Right lobe of liver (tissue), 4 donors: ENCODE results near the gene TFB2M.

Source experiments
- POLR2A ChIP-seq: fragments of 450-650 bp; IDR thresholded peaks from one replicate; pipeline ENCODE4 v1.6.1; 2017; ENCODE audit warnings: antibody characterized with exemption, mild to moderate bottlenecking
- TF ChIP-seq, protein P1 (sequence below), 4 donors: fragments of 200-600 bp in 3 of 4; fragments of 450-650 bp in 1 of 4; IDR thresholded peaks; one replicate each; pipeline versions ENCODE4 v1.5.1 to v1.8.0; 2016 to 2022; ENCODE audit warnings: antibody characterized with exemption in 4 of 4, mild to moderate bottlenecking in 2 of 4
- donor health status: DM: no; HTN: no; CAD: no.
- donor health status: DM: no; HTN: no; CAD: no.
- donor health status: DM: no; HTN: yes; CAD: no.

- TF ChIP-seq, protein P1, sequence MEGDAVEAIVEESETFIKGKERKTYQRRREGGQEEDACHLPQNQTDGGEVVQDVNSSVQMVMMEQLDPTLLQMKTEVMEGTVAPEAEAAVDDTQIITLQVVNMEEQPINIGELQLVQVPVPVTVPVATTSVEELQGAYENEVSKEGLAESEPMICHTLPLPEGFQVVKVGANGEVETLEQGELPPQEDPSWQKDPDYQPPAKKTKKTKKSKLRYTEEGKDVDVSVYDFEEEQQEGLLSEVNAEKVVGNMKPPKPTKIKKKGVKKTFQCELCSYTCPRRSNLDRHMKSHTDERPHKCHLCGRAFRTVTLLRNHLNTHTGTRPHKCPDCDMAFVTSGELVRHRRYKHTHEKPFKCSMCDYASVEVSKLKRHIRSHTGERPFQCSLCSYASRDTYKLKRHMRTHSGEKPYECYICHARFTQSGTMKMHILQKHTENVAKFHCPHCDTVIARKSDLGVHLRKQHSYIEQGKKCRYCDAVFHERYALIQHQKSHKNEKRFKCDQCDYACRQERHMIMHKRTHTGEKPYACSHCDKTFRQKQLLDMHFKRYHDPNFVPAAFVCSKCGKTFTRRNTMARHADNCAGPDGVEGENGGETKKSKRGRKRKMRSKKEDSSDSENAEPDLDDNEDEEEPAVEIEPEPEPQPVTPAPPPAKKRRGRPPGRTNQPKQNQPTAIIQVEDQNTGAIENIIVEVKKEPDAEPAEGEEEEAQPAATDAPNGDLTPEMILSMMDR (IDR thresholded peaks at IDR 0.05) = no peak
- TF ChIP-seq POLR2A = no peak
Observed at GRCh38 chr1:246577720-246578106, 11.7 kb upstream of the TFB2M start.
